HL-60 (cell line): ENCODE measurements around the gene ACTG1.

ENCODE experiments used
- POLR2AphosphoS5 ChIP-seq: IDR thresholded peaks from 2 replicates; pipeline ENCODE4 v1.6.1; 2012; ENCODE audit warnings: low read depth
- TF ChIP-seq, protein P1 (sequence below): IDR thresholded peaks from one replicate; pipeline ENCODE4 v1.5.1; 2011; ENCODE audit warnings: low read length, control low read depth, inconsistent platforms; ENCODE audit not compliant: insufficient read depth
- TF ChIP-seq, protein P2 (sequence below): IDR thresholded peaks from 2 replicates; pipeline ENCODE4 v1.6.1; 2012; ENCODE audit warnings: low read depth; ENCODE audit not compliant: insufficient replicate concordance

DNA sequence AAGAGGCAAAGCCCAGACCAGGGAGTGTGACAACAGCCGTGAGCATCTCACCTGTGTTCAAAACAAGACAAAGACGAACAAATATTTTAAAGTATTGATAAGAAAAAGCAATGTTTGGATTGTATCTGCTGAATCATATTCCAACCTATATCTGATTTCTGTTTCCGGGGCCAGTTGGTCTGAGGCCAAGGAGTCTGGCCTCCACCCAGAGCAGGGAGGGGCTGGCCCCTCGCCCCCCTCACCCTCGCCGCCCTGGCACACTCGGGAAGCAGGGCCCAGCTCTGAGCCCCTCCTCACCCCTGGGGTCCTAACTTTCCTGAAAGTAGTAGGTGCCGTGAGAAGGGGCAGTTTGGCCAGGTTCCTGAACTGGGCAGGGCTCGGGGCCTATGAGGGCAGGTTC, 48.0 kb downstream of the ACTG1 start:
- TF ChIP-seq, protein P1, sequence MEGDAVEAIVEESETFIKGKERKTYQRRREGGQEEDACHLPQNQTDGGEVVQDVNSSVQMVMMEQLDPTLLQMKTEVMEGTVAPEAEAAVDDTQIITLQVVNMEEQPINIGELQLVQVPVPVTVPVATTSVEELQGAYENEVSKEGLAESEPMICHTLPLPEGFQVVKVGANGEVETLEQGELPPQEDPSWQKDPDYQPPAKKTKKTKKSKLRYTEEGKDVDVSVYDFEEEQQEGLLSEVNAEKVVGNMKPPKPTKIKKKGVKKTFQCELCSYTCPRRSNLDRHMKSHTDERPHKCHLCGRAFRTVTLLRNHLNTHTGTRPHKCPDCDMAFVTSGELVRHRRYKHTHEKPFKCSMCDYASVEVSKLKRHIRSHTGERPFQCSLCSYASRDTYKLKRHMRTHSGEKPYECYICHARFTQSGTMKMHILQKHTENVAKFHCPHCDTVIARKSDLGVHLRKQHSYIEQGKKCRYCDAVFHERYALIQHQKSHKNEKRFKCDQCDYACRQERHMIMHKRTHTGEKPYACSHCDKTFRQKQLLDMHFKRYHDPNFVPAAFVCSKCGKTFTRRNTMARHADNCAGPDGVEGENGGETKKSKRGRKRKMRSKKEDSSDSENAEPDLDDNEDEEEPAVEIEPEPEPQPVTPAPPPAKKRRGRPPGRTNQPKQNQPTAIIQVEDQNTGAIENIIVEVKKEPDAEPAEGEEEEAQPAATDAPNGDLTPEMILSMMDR, result no peak
- TF ChIP-seq, protein P2, sequence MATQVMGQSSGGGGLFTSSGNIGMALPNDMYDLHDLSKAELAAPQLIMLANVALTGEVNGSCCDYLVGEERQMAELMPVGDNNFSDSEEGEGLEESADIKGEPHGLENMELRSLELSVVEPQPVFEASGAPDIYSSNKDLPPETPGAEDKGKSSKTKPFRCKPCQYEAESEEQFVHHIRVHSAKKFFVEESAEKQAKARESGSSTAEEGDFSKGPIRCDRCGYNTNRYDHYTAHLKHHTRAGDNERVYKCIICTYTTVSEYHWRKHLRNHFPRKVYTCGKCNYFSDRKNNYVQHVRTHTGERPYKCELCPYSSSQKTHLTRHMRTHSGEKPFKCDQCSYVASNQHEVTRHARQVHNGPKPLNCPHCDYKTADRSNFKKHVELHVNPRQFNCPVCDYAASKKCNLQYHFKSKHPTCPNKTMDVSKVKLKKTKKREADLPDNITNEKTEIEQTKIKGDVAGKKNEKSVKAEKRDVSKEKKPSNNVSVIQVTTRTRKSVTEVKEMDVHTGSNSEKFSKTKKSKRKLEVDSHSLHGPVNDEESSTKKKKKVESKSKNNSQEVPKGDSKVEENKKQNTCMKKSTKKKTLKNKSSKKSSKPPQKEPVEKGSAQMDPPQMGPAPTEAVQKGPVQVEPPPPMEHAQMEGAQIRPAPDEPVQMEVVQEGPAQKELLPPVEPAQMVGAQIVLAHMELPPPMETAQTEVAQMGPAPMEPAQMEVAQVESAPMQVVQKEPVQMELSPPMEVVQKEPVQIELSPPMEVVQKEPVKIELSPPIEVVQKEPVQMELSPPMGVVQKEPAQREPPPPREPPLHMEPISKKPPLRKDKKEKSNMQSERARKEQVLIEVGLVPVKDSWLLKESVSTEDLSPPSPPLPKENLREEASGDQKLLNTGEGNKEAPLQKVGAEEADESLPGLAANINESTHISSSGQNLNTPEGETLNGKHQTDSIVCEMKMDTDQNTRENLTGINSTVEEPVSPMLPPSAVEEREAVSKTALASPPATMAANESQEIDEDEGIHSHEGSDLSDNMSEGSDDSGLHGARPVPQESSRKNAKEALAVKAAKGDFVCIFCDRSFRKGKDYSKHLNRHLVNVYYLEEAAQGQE, result no peak
- TF ChIP-seq POLR2AphosphoS5, result no peak
